ENCODE data around the gene RSAD1.

- no peak for TF ChIP-seq SP1 (IDR thresholded peaks at IDR 0.05)
- TF ChIP-seq FOXA1 (IDR thresholded peaks at IDR 0.05): no peak
- no peak for TF ChIP-seq FOXK2 (IDR thresholded peaks at IDR 0.05)
- TF ChIP-seq ELF4 (IDR thresholded peaks at IDR 0.05): no peak
Measured at GRCh38 chr17:50458701-50459676, 19.7 kb upstream of the RSAD1 start.
